ENCODE measurements around the gene PARP8.

Gene PARP8

DNA sequence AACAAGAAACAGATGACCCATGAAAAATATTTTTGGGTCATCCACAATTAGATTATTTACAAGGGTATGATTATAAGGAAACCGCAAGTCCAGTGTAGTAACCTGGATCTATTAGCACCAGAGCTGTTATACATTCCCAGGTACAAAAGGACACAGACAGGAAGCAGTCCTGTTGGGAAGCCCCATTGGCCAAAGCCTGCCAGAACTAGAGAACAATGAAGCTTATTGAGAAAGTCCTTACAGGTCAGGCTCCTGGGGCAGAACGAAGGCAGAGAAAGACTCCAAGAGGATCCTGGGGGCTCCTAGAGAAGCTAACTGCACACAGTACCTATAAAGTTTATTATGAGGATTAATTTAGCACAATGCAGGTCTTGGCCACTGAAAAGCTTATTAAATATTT is 169.9 kb downstream of the PARP8 start:
- DNase-seq (ENCODE audit: low read depth) = no peak
- TF ChIP-seq, protein P1, sequence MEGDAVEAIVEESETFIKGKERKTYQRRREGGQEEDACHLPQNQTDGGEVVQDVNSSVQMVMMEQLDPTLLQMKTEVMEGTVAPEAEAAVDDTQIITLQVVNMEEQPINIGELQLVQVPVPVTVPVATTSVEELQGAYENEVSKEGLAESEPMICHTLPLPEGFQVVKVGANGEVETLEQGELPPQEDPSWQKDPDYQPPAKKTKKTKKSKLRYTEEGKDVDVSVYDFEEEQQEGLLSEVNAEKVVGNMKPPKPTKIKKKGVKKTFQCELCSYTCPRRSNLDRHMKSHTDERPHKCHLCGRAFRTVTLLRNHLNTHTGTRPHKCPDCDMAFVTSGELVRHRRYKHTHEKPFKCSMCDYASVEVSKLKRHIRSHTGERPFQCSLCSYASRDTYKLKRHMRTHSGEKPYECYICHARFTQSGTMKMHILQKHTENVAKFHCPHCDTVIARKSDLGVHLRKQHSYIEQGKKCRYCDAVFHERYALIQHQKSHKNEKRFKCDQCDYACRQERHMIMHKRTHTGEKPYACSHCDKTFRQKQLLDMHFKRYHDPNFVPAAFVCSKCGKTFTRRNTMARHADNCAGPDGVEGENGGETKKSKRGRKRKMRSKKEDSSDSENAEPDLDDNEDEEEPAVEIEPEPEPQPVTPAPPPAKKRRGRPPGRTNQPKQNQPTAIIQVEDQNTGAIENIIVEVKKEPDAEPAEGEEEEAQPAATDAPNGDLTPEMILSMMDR (IDR thresholded peaks at IDR 0.05; ENCODE audit: low read length, missing control alignments) = no peak
- no peak overlapping the region for H3K4me3 ChIP-seq (replicated peaks; ENCODE audit: low read depth, low read length)

DNA sequence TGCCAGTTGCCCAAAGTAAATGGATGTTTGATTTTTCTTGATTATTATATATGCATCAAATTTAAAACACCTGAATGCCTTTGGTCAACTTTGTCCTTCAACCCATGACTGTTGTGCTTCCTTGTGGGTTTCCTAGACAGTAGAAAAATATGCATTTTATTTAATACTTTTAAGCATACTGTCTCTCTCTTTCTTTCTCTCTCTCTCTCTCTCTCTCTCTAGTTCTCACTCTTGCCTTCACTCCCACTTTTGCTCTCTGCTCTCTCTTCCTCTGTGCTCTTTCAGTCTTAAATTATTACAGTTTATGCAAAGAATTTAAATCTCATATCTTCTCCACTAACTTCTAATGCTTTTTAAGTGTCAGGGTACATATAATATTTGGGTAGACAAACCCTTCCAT is 173.0 kb downstream of the PARP8 start:
- no peak overlapping the region for H3K4me3 ChIP-seq (replicated peaks; ENCODE audit: low read depth, low read length)
- DNase-seq (ENCODE audit: low read depth) = no peak
- TF ChIP-seq, protein P1 (IDR thresholded peaks at IDR 0.05; ENCODE audit: low read length, missing control alignments) = no peak

DNA sequence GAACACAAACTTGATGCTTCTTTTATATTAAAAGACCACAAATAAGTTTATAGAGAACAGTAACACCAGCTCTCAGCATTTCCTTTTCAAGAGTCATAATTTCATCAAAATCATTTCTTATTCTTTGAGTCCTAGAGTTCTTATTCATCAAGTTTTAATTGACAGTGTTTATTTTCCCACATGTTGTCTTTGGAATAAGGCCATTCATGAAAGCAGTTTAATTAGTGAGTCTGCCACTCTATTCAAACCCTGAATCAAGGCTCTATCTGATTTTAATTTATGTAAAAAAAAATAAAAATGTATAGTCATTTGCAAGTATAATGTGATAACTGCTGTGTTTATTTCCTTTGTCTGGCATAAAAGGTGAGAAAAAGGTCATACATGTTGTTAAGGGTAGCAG is 176.7 kb downstream of the PARP8 start:
- no peak overlapping the region for H3K4me3 ChIP-seq (replicated peaks; ENCODE audit: low read depth, low read length)
- TF ChIP-seq, protein P1 (IDR thresholded peaks at IDR 0.05; ENCODE audit: low read length, missing control alignments) = no peak
- no peak for DNase-seq (ENCODE audit: low read depth)

DNA sequence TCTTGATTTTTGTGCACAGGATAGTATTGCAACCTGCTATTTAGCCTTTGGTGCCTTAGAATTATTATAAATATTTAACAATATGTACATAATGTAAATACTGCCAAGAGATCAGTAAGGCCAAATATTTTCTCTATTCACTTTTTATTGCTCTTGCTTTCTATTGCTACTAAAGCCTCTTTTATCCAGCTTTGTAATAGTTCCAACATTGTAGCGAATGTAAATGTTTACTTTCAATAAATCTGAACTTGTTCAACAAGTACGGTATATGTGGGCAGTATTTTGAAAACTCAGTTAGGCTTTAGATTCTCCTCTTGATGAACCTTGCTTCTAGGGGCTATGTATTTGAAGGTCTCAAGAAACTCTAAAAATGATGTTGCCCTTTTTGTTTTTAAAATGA is 179.8 kb downstream of the PARP8 start:
- no peak overlapping the region for H3K4me3 ChIP-seq (replicated peaks; ENCODE audit: low read depth, low read length)
- TF ChIP-seq, protein P1 (IDR thresholded peaks at IDR 0.05; ENCODE audit: low read length, missing control alignments) = no peak
- DNase-seq (ENCODE audit: low read depth) = no peak

DNA sequence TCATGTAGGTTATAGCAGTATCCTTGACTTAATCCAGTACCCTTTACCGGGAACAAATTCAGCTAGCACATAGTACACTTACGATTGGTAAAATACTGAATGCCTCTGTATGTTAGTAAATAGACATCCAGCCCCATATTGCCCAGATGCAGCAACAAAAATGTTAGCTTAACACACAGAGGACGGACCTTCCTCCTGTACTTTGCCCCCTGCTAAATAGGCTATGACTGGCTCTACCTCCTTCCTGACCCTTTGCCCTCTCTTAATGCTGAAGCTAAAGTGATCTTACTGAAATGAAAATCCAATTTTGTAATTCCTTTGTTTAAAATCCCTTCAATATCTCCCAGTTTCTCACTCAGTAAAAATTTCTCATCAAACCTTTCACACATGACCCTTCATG is 183.1 kb downstream of the PARP8 start:
- TF ChIP-seq, protein P1 (IDR thresholded peaks at IDR 0.05; ENCODE audit: low read length, missing control alignments) = no peak
- DNase-seq (ENCODE audit: low read depth) = no peak

DNA sequence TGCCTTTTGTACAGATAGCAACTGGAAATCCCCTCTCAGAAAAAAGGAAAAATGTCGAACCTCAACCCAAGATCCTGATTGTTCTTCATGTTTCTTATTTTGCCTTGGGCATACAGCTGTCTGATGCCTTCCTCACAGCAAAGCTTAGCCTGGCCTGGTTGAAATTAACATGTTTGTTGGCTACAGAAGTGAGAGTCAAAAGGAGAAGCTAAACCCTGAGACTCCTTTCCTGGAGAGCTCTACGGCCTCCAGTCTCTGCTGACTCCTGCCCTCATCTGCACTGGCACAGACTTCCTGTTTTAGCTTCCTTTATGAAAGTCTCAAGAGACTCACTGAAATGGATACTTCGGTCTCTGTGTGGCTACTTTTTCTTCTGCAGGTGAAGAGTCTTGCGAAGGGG is 186.7 kb downstream of the PARP8 start:
- TF ChIP-seq, protein P1 (IDR thresholded peaks at IDR 0.05; ENCODE audit: low read length, missing control alignments) = no peak
- DNase-seq (ENCODE audit: low read depth) = no peak
- H3K4me3 ChIP-seq (replicated peaks; ENCODE audit: low read depth, low read length) = no peak overlapping the region

More for the DNA sequence above, 183.1 kb downstream of the PARP8 start:
- H3K4me3 ChIP-seq (replicated peaks; ENCODE audit: low read depth, low read length) = no peak overlapping the region

DNA sequence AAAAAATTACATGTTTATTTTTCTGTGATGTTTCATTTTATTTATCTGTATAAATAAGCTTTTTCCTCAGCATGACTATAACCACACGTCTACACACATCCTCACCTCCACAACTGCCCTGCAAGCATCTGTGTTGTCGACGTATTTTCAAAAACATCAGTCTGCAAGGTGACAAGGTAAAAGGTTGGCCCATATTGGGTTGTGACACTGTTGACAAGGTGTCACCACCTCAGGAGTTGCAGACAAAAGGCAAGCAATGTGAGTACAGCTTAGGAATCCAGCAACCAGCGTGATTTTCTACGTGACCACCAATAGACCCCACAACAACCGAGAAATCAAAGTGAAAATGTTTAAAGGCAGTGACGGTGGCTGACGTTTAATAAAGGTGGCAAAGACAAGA is 187.6 kb downstream of the PARP8 start:
- H3K4me3 ChIP-seq (replicated peaks; ENCODE audit: low read depth, low read length) = no peak overlapping the region
- TF ChIP-seq, protein P1 (IDR thresholded peaks at IDR 0.05; ENCODE audit: low read length, missing control alignments) = no peak
- DNase-seq (ENCODE audit: low read depth) = no peak
